HG03342 (cell line): ENCODE measurements around the gene IARS2.
"Not testable (repeated sequence)": the region's sequence is repeated elsewhere in the genome, so short reads cannot be mapped to it uniquely, and the experiment has no call there.

Experiments used
- ATAC-seq: cut with Tn5 transposase; IDR thresholded peaks from one replicate; pipeline ENCODE4 v1.9.1; 2021; ENCODE audit warnings: mild to moderate bottlenecking, moderate library complexity; ENCODE audit not compliant: unreplicated experiment

Gene IARS2

DNA sequence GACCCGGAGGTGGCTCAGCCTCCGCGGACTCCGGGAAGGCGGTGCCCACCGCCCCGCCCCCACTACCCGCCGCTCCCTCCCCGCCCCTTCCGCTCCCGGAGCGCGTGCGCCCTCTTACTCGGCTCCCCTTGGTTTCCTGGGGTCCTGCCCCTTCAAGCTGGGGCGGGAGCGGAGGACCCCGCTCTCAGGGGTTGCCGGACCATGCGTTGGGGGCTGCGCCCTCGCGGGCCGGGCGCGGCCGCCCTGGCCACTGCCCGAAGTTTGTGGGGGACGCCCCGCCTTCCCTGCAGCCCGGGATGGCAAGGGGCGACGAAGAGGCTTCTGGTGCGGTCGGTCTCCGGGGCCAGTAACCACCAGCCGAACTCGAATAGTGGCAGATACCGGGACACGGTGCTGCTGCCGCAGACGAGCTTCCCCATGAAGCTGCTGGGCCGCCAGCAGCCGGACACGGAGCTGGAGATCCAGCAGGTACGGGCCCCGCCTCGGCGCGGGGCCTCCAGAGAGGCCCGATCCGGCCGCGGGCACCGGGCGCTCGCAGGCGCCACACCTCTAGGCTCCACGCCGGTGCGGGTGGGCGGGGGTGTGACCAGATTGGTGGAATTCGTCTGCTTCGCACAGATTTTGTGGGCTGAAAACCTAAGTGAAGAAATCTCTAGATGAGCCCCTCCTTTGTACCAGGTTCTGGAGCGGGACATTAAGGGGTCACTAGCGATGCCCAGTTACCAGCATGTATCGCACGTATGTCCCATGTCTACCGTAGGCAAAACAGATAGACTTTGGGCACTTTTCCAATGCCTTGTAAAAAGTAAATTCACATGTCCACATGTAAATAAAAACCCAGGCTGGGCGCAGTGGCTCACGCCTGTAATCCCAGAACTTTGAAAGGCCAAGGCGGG, at the start of gene IARS2:
Gene IARS2, plus strand, starts transcription at position 117 of the 896 bp plus-strand sequence. Its CDS starts 85 bp downstream, at position 202.
- ATAC-seq = peak; percentile 65

DNA sequence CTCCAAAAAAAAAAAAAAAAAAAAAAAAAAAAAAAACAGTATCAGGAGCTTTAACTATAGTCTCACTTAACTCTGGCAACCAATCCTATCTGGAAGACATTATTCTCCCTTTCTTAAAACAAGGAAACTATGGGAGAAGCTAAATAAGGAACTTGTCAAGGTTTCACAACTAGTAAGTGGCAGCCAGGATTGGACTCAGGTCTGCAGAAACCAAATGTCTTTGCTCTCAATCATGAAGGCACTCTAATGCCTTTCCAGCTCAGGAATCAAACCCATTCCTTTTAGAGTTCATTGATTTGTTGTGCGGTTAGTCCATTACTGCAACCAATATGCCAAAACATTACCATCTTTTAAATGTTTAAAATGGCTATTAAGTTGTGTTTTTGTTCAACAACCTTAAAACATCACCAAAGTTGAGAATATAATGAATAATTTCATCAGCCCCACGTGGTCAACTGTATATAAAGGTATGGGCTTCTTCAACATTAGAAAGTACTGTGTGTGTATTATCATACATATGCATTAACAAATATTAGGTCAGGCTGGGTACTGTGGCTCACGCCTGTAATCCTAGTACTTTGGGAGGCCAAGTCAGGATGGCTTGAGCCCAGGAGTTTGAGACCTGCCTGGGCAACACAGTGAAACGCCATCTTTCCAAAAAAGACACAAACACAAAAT, 49.1 kb upstream of the IARS2 start:
- ATAC-seq = no peak

DNA sequence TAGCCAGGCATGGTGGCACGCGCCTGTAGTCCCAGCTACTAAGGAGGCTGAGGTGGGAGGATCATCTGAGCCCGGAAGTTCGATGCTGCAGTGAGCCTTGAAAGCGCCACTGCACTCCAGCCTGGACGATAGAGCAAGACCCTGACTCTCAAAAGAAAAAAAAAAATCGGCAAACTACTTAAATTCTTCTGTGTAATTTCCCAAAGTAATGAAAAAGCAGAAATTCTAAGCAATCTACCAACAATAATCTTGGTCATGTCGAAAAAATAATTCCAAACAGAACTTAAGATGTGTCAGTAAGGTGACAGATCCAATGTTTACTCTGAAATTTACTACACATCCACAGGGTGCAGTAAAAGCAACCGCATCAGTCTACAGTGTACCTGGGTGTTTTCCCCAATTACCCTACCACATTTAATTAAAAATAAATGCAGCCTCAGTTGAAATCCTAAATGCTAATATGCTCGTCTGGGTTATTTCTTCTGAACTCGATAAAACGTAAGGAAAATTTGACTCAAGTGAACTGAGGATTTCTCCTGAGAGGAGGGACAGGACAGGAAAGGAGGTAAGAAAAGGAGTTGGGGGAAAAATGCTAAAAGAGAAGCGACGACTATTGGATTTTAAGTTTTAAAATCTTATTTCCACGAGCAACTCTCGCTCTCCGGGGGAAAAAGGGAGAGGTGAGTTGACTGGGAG, 48.4 kb upstream of the IARS2 start:
- no peak for ATAC-seq

DNA sequence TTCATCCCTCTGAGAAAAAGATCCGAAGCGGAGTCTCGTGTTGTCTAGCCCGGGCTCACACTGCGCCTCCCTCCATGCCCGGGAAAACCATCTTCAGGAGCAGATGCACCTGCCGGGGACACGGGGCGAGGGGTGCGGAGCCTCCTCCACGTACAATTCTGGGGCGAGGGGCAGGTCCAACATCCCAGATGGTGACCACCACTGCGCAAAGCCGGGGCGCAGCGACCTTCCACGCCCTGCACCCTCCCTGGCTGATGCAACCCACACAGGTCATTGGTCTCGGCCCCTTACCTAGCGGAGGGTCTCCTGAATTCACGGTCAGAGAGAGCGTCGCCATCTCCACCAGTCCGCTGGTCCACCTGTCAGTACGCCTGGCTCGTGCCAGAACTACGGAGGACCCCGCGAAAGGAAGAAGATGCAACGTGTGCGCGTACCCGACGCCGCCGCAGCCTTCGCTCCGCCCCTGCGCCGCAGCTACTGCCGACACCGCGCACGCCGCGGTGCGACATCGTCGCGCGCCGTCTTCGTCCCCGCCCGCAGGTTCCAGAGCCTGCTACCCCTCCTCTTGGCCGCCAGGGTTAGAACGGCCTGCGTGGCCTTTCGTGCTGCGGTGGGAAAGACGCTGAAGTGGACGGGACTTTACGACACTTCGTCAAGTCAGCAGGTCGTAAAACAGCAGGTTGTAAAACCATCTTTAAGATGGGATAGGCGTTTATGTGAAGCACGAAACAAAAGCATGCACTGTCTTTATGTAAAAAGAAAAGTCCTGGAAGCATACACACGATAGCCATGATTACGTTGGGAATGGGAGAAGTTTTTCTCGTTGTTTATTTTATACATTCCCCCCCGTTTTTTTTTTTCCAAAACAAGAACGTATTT, 47.6 kb upstream of the IARS2 start, which contains the start of gene EPRS1:
Gene EPRS1, minus strand, starts transcription at position 454 of the 879 bp plus-strand sequence. Its CDS starts 117 bp downstream, at position 337.
- ATAC-seq = peak; percentile 99

DNA sequence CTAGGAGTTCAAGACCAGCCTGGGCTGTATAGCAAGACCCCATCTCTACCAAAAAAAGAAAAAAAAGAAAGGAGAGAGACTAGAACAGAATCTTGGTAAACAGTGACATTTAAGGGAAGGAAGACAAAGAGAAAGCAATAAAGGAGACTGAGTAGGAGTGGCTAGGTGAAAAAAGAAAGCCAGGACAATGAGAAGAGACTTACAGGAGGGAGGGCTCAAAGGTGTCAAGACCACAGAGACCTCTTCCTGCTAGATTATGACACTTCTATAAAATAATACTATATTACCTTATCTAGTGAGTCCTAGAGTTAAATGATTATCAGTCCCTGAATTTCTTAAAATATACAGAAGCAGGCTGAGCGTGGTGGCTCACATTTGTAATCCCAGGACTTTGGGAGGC, 37.6 kb upstream of the IARS2 start:
- no peak for ATAC-seq

DNA sequence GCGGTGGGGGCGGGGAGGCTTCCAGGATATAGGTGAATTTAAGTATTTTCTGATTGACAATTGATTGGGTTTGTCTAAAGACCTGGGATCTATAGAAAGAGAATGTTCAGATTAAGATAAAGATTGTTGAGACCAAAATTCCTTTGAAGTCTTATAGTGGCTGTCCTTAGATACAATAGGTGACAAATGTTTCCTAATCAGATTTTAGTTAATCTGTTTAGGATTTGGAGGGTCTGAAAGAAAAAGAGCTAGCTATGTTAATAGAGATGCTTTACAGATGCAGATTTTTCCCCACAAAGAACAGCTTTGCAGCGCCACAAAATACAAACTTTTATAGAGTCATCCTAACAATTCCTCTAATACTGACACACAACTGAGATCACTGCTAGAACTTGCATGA, 33.1 kb upstream of the IARS2 start:
- no peak for ATAC-seq

DNA sequence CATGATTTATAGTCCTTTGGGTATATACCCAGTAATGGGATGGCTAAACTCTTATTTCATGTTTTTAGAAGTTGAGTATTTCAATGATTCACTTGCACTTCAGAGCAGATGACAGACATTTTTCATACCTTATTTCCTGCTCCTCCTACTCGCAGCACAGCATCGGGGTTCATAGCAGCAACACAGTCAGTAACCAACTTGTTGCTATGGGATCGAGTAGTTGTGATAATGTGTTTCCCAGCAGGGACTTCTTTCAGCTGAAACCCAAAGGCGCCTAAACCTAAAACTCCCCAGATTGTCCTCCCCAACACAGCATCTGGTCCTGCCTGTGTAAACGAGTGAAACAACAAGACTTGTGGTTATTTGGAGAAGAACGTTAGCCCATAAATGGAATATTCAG, 31.3 kb upstream of the IARS2 start:
- ATAC-seq = no peak

DNA sequence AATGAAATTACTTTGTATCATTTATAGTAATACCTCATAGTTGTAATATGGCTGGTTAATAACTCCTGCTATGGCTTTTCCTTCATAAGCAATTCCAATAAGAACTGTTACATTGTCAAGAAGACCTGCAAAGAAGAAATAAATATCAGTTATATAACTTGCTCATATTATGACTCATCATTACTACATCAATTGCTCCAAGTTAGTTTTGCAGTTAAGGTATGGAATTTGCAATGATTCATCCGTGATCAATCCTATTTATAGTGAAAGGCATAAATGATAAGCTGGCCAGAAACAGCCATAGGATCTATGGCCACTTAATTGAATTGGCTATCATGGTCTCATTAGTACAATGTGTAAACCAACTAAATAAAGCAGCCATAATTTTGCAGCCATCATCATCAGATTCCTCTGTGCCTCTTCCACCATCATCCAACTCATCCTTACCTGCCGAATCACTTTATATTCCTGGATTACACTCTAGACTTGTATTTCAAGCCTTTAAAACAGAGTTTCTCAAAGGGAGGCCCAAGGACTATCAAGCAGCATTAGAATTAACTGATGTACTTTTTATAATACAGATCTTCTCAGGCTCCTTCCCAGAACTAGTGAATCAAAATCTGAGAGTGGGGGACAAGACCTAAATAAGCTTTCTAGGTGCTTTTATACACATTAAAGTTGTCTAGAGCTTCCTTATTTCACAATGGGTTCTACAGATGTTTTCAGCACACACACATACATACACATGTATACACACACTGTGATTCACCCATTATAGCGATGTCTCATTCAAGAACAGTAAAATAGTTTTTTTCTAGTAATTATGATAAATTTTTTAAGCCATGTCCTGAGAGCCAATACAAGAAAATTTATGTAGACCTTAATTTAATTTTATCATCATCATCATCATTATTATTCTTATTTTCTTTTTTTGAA, 26.4 kb upstream of the IARS2 start:
- ATAC-seq = no peak

DNA sequence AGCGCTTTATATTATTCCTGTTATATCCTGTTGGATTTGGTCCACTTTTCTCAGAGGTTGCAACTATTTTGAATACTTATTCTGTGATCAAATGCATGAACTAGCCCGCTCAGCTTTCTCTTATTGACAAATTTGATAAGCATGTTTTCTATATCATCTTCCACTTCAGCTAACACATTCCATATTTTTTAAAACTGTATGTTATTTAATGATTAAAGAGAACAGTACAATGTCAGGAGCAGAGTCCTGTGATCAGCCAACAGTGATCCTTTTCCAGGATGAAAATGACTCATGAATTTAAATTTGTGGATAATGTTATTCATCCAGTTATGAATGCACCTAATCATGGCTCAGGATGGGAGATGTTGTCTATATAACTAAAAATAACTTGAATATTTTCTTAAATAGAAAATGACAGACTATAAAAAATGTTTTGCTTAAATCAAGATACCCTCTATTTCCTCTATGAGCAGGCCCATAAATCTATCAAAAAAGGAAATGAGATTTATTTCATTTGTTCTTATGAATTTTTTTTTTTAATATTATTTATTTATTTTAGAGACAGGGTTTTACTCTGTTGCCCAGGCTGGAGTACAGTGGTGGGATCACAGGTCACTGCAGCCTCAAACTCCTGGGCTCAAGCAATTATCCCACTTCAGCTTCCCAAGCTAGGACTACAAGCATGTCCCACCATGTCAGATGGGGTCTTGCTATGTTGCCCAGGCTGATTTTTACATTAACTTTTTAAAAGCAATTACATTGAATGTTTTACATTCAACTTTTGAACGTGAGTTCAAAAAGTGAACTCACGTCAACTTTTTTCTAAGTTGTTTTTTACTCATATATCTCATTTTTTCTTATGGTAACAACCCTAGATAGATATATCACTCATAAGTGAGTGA, 16.8 kb upstream of the IARS2 start:
- ATAC-seq = no peak

DNA sequence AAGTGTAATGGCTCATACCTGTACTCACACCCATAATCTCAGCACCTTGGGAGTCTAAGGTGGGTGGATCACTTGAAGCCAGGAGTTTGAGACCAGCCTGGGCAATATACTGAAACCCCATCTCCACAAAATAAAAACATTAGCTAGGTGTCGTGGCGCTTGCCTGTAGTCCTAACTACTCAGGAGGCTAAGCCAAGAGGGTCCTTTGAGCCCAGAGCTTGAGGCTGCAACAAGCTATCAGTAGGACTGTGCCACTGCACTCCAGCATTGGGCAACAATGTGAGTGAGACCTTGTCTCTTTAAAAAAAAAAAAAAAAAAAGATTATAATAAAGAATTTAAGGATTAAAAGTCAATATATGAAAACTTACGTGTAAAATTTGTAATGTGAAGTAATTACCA, 16.0 kb upstream of the IARS2 start:
- ATAC-seq = no peak

DNA sequence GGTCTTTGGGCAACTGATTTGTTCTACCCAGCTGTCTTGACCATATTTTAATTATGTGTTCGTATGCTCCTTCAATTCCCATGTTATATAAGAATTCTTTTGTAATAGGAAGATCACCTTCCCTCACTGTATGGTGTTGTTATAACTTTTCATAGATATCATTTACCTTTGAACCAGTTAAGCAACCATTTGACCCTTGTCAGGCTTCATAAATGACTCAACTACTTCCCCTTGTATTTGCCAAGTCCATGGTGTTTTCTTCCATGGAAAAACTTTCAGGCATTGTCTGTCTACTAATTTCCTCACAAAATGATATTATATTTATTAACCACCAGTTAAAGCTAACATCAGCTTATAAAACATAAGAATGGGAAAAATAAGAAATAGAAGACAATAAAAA, 9.5 kb upstream of the IARS2 start:
- ATAC-seq = no peak

DNA sequence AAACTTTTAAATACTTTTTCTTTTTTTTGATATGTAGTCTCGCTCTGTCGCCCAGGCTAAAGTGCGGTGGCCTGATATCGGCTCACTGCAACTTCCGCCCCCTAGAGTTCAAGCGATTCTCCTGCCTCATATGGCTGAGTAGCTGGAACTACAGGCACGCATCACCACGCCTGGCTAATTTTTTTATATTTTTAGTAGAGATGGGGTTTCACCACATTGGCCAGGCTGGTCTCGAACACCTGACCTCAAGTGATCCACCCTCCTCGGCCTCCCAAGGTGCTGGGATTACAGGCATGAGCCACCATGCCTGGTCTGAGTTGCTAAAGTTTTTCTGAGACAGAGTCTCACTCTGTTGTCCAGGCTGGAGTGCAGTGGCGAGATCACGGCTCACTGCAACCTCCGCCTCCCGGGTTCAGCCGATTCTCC, 7.7 kb upstream of the IARS2 start:
- ATAC-seq = peak; percentile 59

DNA sequence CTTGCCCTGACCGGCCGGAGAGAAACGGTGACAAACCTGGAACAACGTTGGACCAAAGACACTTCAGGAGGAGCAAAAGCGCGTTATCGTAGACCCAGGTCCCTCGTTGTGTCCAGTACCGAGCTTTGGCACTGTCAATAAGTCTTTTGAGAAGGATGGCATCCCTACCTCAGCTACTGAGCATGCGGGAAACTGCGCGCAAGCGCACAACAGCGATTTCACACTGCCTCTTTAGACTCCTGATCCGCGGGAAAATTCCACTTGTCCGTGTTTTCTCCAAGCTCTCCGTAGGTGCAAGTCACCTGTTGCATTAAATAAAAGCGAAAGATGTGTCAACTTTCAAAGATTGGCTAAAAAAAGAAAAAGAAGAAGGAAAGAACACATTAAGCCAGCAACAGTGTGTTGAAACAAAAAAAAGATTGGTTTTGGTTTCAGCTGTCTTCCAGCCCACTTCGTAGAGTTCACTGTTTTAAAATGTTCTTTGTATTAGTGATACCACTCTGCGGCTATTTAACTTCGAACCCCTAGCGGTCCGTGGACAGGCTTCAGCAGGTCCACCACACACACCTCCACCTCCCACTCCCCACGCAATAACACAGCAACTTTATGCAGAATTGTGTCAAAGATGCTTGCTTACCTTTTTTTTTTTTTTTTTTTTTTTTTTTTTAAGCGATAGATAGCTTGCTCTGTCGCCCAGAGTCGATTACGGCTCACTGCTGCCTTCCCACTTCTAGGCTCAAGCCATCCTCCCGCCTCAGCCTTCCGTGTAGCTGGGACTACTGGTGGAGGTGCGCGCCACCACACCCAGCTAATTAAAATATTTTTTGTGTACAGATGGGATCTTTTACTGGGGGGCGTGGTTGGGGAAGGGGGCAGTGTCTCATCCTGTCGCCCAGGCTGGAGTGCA, 4.0 kb upstream of the IARS2 start, which contains the start of gene BPNT1:
Gene BPNT1, minus strand, starts transcription at position 139 of the 907 bp plus-strand sequence. CDS start 9,942 bp downstream, outside the sequence.
- ATAC-seq = peak; percentile 62

DNA sequence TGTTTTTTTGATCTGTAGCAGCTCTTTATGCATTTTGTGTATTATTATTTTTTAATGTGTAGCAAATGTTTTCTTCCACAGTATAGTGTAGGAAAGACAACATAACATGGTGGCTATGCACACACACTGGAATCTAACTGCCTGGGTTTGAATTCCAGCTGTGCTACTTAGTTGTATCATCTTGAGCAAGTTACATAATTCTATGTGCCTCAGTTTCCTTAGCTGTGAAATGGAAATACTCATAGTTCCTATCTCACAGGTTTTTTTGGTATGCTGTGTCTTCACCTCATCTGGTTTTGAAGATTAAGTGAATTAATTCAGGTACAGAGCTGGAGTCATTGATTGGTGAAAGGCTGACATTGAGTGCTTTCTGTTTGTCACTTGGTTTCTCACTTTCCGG, 1.2 kb upstream of the IARS2 start:
- ATAC-seq = no peak

DNA sequence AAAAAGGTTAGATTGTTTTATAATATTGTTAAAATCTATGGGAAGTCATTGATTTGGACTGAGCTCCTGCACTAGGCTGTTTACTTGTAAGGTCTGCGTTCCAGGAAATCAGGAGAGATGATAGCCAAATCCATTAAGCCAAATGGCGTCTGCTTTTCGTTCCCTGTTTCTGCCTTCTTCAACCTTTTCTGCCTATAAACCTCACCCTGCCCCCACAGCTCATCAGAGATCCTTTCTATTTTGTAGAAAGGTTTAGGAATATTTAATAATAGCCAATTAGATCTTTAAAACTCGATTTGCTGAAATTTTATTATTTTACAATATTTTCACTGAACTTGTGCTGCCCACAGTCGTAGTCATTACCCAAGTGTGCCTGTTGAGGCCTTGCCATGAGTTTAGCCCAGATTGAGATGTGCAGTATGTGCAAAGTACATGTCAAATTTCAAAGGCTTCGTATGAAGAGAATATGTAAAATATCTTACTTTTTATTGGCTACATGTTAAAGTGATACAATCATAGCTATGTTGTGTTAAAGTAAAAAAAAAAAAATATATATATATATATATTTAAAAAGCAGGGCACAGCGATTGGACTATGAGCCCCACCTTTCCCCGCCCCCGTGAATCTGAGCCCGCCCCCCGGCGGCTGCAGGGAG, 444 bp upstream of the IARS2 start:
- ATAC-seq = peak; percentile 10

DNA sequence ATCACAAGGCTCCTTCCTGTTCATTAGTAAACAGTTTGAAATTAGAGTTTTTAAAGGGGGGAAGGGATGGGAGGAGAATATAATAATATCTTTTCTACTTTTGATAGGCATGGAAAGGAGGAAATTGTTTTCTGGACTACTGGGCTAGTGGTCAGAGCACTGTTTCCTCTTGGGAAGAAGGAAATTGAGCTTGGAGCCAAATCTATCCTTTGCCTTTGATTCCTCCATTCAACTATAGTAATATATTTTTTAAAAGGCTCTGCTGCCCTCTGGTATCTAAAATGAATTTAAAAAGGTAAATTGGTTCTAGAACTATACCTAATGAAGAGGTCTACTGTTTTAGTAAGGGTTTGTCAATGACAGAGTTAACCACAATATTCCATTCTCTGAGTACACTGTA, 5.9 kb downstream of the IARS2 start:
- no peak for ATAC-seq

DNA sequence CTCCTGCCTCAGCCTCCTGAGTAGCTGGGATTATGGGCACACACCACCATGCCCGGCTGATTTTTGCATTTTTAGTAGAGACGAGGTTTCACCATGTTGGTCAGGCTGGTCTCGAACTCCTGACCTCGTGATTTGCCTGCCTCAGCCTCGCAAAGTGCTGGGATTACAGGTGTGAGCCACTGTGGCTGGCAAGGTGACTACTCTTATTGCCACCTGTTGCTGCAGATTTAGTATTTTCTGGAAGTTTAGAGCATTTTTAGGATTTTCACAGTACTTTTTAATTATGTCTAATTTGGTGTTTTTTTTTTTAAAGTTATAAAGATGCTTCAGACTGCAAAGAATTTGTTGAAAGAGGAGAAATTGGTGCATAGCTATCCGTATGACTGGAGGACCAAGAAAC, 16.5 kb downstream of the IARS2 start:
- not testable (repeated sequence) for ATAC-seq
